Brain microvascular endothelial cell (primary cell): ENCODE results near the gene TBX18.

Experiments used
- DNase-seq: peaks from one replicate; pipeline ENCODE4 v3.0.0-alpha.2; 2020
- H3K27ac ChIP-seq: fragments of 250-450 bp; sonication (Bioruptor Pico); 2 replicates; pipeline ENCODE4 v1.5.1; 2020; ENCODE audit warnings: mild to moderate bottlenecking, moderate library complexity
- H3K27me3 ChIP-seq: fragments of 250-450 bp; sonication (Bioruptor Pico); replicated peaks from 2 replicates; pipeline ENCODE4 v1.5.1; 2020; ENCODE audit warnings: mild to moderate bottlenecking
- H3K36me3 ChIP-seq: fragments of 250-450 bp; sonication (Bioruptor Pico); replicated peaks from 2 replicates; pipeline ENCODE4 v1.5.1; 2020; ENCODE audit warnings: mild to moderate bottlenecking
- H3K4me3 ChIP-seq: 2 replicates; pipeline ENCODE4 v1.5.1; 2011; ENCODE audit warnings: low read depth, mild to moderate bottlenecking, control low read depth, low read length, moderate library complexity
- in situ Hi-C: cut with HindIII; loops from 2 replicates; pipeline ENCODE4 v1.10.0; 2017; ENCODE audit warnings: low sequenced_read_pairs, low pct_ligation_motif_present
- TF ChIP-seq, protein P1 (sequence below): IDR thresholded peaks from 2 replicates; pipeline ENCODE4 v1.5.1; 2011; ENCODE audit warnings: low read depth, mild to moderate bottlenecking, moderate library complexity, low read length, control low read depth, inconsistent platforms; ENCODE audit errors: missing control alignments

Gene TBX18

DNA sequence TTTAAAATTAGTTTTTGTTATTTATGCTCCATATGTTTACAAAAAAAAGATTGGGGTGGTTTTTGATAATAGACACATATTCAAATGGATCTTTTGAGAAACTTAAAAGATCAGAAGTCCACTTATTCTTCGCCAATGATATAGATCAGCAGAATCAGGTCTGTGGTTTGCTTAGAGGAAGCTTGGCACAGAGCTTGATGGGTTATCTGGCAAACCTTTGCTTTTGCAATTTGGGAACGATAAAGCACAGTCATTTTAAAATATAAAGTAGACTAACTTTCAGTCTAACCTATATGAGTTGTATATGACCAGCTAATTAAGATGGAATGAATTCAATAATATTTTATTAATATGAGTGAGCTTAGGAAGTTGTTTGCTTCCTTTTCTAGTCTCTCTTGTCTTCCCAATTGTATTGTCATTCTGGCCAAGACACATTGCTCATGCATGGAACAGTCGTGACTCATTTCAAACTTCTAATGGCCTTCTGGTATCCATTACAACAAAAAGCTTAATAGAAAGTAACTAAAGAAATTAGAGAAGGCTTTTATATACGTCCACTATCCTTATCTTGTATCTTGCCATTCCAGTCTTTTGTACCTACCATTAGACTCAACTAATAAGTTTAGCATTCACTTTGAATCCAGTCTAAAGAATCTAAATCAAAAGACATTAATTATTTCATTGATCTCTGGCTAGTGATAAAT is 118.7 kb downstream of the TBX18 start:
- no peak overlapping the region for H3K4me3 ChIP-seq
- no peaks in the 10 kb centered on the region for H3K36me3 ChIP-seq
- H3K27ac ChIP-seq: peak overlapping the region; percentile 68
- H3K27me3 ChIP-seq: no peaks in the 10 kb centered on the region
- TF ChIP-seq, protein P1, sequence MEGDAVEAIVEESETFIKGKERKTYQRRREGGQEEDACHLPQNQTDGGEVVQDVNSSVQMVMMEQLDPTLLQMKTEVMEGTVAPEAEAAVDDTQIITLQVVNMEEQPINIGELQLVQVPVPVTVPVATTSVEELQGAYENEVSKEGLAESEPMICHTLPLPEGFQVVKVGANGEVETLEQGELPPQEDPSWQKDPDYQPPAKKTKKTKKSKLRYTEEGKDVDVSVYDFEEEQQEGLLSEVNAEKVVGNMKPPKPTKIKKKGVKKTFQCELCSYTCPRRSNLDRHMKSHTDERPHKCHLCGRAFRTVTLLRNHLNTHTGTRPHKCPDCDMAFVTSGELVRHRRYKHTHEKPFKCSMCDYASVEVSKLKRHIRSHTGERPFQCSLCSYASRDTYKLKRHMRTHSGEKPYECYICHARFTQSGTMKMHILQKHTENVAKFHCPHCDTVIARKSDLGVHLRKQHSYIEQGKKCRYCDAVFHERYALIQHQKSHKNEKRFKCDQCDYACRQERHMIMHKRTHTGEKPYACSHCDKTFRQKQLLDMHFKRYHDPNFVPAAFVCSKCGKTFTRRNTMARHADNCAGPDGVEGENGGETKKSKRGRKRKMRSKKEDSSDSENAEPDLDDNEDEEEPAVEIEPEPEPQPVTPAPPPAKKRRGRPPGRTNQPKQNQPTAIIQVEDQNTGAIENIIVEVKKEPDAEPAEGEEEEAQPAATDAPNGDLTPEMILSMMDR: no peak
- peak; percentile 62 for DNase-seq
- in situ Hi-C loops: no loop called here

DNA sequence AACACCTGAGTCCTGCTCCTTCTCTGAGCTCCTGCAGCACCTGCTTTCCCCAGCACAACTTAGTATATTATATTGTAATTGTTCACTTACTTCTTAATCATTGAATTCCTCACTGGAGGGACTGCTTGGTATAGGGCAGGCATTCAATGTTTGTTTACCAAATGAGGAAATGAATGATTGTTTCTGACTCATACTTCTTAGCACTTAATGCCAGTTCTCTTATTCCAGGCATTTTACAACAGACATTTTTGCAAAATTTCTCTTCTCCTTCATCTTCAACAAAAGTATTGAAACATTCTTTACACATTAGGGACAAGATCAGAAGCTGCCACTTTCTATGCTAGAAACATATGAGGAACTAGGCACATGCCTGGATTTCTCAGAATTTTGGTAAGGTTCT is 119.4 kb downstream of the TBX18 start:
- in situ Hi-C loops: no loop called here
- TF ChIP-seq, protein P1: no peak
- peak; percentile 28 for DNase-seq
- H3K4me3 ChIP-seq: no peak overlapping the region
- H3K36me3 ChIP-seq: no peaks in the 10 kb centered on the region
- no peaks in the 10 kb centered on the region for H3K27me3 ChIP-seq
- H3K27ac ChIP-seq: peak overlapping the region; percentile 68

DNA sequence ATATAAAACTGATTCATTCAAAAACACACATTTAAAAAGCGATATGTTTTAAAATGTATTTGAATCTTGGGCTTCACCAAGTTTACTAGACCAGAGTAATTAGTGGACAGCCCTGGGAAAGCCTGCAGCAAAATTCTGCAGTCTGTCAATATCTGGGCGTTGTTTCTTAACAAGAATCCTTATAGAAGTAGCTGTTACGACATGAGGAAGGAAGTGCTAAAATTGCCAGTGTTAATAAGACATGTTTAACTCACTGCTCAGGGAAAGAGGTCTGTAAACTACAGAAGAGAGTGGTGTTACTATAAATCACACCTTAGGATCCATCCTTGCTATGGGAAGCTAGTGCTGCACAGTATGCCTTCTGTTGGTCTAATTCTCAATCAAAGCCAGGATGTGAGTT is 120.6 kb downstream of the TBX18 start:
- in situ Hi-C loops: no loop called here
- Histone ChIP-seq H3K27me3 (no peaks in the 10 kb centered on the region), H3K27ac (no peak overlapping the region), H3K36me3 (no peaks in the 10 kb centered on the region), H3K4me3 (no peak overlapping the region)
- no peak for DNase-seq
- TF ChIP-seq, protein P1: no peak

DNA sequence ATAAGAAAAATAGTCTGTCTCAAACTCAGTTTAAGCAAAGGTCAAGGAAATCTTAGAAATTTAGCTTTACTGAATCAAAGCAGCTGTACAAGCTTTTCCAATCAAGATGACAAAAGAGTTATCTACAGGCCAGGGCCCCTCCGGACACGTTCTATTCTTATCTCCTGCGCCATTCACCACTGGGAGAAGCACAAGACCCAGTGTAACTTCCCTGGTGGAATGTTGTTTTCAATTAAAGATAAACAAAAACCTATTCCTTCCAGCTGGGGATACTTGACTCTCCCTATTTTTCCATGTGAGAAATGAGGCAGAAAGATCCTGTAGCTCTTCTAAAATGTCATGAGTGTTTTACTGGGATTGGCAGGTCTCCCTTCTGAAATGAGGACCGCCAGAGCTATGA is 123.3 kb downstream of the TBX18 start:
- Histone ChIP-seq H3K27ac (no peak overlapping the region), H3K27me3 (no peaks in the 10 kb centered on the region), H3K36me3 (no peaks in the 10 kb centered on the region), H3K4me3 (no peak overlapping the region)
- TF ChIP-seq, protein P1: no peak
- in situ Hi-C loops: no loop called here
- no peak for DNase-seq

DNA sequence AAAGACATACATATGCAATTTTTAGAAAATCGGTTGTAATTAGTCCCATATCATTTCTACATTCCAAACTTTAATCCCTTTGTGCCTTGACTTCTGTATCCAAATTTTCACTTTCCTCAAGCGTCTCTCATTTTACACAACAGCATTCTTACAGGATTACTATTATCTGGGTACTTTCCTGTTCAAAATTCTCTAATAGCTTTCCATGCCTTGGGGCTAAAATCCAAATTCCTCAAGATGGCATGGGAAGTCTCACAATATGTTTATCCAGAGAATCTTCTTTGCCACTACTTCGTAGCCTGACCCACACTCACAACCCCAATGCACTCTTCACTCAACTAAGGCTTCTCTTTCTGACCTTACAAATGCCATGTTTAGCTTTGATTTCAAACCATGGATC is 125.0 kb downstream of the TBX18 start:
- H3K27ac ChIP-seq: no peak overlapping the region
- TF ChIP-seq, protein P1: no peak
- in situ Hi-C loops: no loop called here
- no peaks in the 10 kb centered on the region for H3K27me3 ChIP-seq
- no peak overlapping the region for H3K4me3 ChIP-seq
- H3K36me3 ChIP-seq: no peaks in the 10 kb centered on the region
- DNase-seq: no peak

DNA sequence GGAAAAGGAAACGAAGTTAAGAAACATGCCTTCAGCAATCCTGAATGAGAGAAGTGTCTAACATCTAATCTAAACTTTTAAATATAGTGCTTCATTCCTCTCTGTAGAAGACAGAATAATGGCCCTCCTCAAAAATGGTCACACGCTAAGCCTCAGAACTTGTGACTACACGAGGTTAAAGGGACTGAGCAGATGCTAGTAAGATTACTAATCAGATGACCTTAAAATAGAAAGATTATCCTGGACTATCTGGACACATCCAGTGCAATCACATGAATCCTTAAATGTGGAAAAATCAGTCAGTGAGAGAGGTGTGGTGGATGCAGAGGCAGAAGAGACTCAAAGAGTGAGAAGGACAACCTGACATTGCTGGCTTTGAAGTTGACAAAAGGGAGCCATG is 126.1 kb downstream of the TBX18 start:
- Histone ChIP-seq H3K27me3 (no peaks in the 10 kb centered on the region), H3K4me3 (no peak overlapping the region), H3K27ac (no peak overlapping the region), H3K36me3 (no peaks in the 10 kb centered on the region)
- in situ Hi-C loops: no loop called here
- no peak for DNase-seq
- TF ChIP-seq, protein P1: no peak
